ENCODE results near the gene MAPKAPK2.

The MAPKAPK2 gene

GRCh38 chr1:206672011-206672688, 12.6 kb upstream of the MAPKAPK2 start:
- no peak for TF ChIP-seq CTCF (IDR thresholded peaks at IDR 0.05)

GRCh38 chr1:206672844-206673758, 11.6 kb upstream of the MAPKAPK2 start:
- no peak for TF ChIP-seq CTCF (IDR thresholded peaks at IDR 0.05)

GRCh38 chr1:206674236-206674635, 10.5 kb upstream of the MAPKAPK2 start:
- TF ChIP-seq CTCF (IDR thresholded peaks at IDR 0.05), result no peak

- no peak for TF ChIP-seq CTCF (IDR thresholded peaks at IDR 0.05)
Measured at GRCh38 chr1:206674745-206675175, 9.9 kb upstream of the MAPKAPK2 start.

- TF ChIP-seq CTCF (IDR thresholded peaks at IDR 0.05), result no peak
Measured at GRCh38 chr1:206676499-206676898, 8.2 kb upstream of the MAPKAPK2 start.

GRCh38 chr1:206678490-206678889, 6.2 kb upstream of the MAPKAPK2 start:
- TF ChIP-seq CTCF (IDR thresholded peaks at IDR 0.05), result no peak

- TF ChIP-seq CTCF (IDR thresholded peaks at IDR 0.05), result no peak
Measured at GRCh38 chr1:206679738-206680211, 4.9 kb upstream of the MAPKAPK2 start.

All from LNCAP (cell line).